SK-N-SH treated with all-trans-retinoic acid at 6 μM for 48 hours (cell line): Measurements from ENCODE around the gene JMJD8.

Experiments
- ARNTL ChIP-seq: fragments of 450-650 bp; formaldehyde crosslinking; IDR thresholded peaks from 2 replicates; pipeline ENCODE4 v1.5.0; 2020; ENCODE audit warnings: low read depth, mild to moderate bottlenecking, moderate library complexity, borderline replicate concordance
- ESRRG ChIP-seq: fragments of 250-450 bp; sonication (Bioruptor Pico); IDR thresholded peaks from 2 replicates; pipeline ENCODE4 v1.6.1; 2021; ENCODE audit warnings: mild to moderate bottlenecking
- OSR1 ChIP-seq: fragments of 250-450 bp; sonication (Bioruptor Pico); IDR thresholded peaks from 2 replicates; pipeline ENCODE4 v1.8.0; 2022; ENCODE audit warnings: moderate library complexity, mild to moderate bottlenecking, inconsistent platforms
- ZFP3 ChIP-seq: fragments of 250-450 bp; sonication (Bioruptor Pico); IDR thresholded peaks from 2 replicates; pipeline ENCODE4 v1.5.0; 2020; ENCODE audit warnings: mild to moderate bottlenecking, moderate library complexity
- ZFP30 ChIP-seq: fragments of 450-650 bp; formaldehyde crosslinking; IDR thresholded peaks from 2 replicates; pipeline ENCODE4 v1.5.0; 2022; ENCODE audit warnings: mild to moderate bottlenecking, moderate library complexity
- TF ChIP-seq, protein P1 (sequence below): fragments of 250-450 bp; sonication (Bioruptor Pico); IDR thresholded peaks from 2 replicates; pipeline ENCODE4 v1.8.0; 2021; ENCODE audit warnings: low read depth, mild to moderate bottlenecking, moderate library complexity, borderline replicate concordance
- TF ChIP-seq, protein P2 (sequence below): fragments of 250-450 bp; sonication (Bioruptor Pico); IDR thresholded peaks from 2 replicates; pipeline ENCODE4 v1.8.0; 2020; ENCODE audit warnings: mild to moderate bottlenecking, moderate library complexity, borderline replicate concordance

DNA sequence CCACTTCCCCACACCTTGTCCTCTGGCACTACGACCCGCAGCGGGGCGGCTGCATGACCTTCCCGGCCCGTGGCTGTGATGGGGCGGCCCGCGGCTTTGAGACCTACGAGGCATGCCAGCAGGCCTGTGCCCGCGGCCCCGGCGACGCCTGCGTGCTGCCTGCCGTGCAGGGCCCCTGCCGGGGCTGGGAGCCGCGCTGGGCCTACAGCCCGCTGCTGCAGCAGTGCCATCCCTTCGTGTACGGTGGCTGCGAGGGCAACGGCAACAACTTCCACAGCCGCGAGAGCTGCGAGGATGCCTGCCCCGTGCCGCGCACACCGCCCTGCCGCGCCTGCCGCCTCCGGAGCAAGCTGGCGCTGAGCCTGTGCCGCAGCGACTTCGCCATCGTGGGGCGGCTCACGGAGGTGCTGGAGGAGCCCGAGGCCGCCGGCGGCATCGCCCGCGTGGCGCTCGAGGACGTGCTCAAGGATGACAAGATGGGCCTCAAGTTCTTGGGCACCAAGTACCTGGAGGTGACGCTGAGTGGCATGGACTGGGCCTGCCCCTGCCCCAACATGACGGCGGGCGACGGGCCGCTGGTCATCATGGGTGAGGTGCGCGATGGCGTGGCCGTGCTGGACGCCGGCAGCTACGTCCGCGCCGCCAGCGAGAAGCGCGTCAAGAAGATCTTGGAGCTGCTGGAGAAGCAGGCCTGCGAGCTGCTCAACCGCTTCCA is 50.6 kb downstream of the JMJD8 start:
- TF ChIP-seq ZFP30, result no peak
- no peak for TF ChIP-seq OSR1 (CRISPR knock-in tag)
- TF ChIP-seq, protein P1, sequence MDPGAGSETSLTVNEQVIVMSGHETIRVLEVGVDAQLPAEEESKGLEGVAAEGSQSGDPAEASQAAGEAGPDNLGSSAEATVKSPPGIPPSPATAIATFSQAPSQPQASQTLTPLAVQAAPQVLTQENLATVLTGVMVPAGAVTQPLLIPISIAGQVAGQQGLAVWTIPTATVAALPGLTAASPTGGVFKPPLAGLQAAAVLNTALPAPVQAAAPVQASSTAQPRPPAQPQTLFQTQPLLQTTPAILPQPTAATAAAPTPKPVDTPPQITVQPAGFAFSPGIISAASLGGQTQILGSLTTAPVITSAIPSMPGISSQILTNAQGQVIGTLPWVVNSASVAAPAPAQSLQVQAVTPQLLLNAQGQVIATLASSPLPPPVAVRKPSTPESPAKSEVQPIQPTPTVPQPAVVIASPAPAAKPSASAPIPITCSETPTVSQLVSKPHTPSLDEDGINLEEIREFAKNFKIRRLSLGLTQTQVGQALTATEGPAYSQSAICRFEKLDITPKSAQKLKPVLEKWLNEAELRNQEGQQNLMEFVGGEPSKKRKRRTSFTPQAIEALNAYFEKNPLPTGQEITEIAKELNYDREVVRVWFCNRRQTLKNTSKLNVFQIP (CRISPR knock-in tag), result no peak
- no peak for TF ChIP-seq ZFP3
- TF ChIP-seq ESRRG (CRISPR knock-in tag), result no peak
- TF ChIP-seq ARNTL (CRISPR knock-in tag), result no peak
- TF ChIP-seq, protein P2, sequence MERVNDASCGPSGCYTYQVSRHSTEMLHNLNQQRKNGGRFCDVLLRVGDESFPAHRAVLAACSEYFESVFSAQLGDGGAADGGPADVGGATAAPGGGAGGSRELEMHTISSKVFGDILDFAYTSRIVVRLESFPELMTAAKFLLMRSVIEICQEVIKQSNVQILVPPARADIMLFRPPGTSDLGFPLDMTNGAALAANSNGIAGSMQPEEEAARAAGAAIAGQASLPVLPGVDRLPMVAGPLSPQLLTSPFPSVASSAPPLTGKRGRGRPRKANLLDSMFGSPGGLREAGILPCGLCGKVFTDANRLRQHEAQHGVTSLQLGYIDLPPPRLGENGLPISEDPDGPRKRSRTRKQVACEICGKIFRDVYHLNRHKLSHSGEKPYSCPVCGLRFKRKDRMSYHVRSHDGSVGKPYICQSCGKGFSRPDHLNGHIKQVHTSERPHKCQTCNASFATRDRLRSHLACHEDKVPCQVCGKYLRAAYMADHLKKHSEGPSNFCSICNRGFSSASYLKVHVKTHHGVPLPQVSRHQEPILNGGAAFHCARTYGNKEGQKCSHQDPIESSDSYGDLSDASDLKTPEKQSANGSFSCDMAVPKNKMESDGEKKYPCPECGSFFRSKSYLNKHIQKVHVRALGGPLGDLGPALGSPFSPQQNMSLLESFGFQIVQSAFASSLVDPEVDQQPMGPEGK (CRISPR knock-in tag), result no peak
